GM18861 (cell line): ENCODE measurements around the gene DKK3.
A peak's percentile ranks its signal among the peaks of the same experiment; 100 is the strongest.
"Not testable (repeated sequence)": the region's sequence is repeated elsewhere in the genome, so short reads cannot be mapped to it uniquely, and the experiment has no call there.

ENCODE experiments used
- ATAC-seq: cut with Tn5 transposase; IDR thresholded peaks from one replicate; pipeline ENCODE4 v1.9.1; 2021; ENCODE audit not compliant: unreplicated experiment

DKK3 gene

DNA sequence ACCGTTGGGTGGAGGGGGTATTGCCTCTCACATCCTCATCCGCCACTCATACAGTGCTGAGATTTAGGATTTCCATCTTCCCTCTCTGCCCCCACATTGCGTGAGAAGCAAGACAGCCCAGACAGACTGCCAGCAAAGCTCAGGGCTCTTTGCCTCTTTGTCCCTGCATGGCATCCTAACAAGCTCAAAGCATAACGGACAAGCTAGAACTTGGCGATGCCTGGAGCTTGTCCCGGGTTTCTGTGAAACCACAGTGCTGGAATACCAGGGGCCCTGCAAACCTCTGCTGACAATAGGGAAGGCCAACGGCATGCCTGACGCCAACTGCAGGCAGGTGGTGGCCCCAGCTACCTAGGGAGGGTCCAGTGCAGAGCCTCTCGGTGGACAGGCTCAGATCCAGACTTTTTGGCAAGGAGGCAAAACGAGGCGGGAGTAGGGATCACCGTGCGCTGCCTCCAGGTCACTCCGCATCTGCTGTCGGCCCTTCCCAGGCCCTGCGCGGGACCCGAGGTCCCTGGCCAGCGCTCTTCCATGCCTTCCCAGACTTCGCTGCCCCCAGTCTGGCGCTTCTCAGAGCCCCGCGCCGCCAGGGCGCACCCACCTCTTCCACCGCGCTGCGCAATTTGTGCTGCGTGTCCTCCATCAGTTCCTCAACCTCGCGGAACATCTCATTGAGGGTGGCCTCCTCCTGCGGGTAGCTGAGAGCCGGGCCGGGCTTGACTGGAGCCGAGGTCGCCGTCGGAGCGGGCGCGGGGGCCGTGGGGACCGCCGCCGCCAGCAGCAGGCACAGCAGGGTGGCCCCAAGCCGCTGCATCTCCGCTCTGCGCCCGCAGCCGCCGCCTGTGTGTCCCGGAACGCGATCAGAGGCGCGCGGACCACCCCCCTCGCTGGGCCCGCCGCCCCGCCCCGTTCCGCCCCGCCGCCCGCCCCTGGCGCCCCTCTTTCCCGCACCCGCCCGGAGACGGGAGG, at the start of gene DKK3:
Gene DKK3, minus strand, starts transcription at position 858 of the 969 bp plus-strand sequence. Its CDS starts 44 bp downstream, at position 814.
- no peak for ATAC-seq

- ATAC-seq, result no peak
Measured at GRCh38 chr11:12057299-12057980, 49.0 kb upstream of the DKK3 start.

- no peak for ATAC-seq
Measured at GRCh38 chr11:12056119-12056518, 47.7 kb upstream of the DKK3 start.

DNA sequence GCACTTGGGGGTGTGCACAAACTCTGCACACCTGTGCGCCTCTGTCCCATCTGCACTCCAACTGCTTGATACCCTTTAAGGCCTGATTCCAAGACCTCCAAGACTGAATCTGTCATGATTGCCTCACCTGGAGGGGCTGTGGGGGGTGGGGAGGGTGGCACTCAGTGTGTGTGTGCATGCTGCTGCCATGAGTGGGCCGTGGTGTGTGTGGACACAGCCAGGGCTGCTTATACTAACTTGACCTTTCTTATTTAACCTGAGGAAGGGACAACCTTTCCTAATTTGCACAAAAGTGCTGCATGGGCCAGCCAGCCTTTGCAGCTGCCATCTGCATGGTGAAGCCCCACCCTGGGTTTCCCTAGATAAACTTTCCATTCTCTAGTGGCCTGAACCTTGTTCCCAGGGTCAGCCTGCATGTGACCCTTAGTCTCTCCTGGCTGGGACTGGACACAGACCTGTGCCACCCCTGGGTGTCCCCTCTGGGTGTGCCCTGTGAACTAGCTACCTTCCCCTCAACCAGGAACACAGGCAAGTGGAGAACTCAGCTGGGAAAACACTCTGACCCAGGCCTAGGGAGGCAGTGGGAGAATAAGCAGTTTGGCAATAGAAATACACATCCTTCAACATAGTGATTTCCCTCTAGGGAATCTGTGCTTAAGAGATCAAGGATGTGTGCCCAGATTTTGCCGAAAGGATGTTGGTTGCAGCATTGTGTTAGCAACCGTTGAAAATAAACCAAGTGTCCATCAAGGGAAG, 45.4 kb upstream of the DKK3 start:
- ATAC-seq, result no peak

- ATAC-seq, result no peak
Measured at GRCh38 chr11:12052676-12053605, 44.5 kb upstream of the DKK3 start.

DNA sequence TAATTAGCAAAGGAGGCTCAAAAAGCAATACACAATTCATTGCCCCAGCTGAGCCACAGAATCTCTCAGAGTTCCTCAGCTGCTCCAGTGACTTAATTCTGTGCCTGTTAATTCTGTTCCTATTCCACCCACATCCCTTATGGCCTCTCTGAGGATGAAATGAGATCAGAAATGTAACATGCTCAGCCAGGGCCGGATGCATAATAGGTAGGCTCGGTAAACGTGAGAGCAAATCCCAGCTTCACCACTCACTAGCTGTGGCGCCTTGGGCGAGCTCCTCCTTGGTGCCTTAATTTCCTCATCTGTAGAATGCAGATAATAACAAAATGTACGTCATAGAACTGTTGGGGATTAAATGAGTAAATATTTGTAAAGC, 42.8 kb upstream of the DKK3 start:
- ATAC-seq, result no peak

DNA sequence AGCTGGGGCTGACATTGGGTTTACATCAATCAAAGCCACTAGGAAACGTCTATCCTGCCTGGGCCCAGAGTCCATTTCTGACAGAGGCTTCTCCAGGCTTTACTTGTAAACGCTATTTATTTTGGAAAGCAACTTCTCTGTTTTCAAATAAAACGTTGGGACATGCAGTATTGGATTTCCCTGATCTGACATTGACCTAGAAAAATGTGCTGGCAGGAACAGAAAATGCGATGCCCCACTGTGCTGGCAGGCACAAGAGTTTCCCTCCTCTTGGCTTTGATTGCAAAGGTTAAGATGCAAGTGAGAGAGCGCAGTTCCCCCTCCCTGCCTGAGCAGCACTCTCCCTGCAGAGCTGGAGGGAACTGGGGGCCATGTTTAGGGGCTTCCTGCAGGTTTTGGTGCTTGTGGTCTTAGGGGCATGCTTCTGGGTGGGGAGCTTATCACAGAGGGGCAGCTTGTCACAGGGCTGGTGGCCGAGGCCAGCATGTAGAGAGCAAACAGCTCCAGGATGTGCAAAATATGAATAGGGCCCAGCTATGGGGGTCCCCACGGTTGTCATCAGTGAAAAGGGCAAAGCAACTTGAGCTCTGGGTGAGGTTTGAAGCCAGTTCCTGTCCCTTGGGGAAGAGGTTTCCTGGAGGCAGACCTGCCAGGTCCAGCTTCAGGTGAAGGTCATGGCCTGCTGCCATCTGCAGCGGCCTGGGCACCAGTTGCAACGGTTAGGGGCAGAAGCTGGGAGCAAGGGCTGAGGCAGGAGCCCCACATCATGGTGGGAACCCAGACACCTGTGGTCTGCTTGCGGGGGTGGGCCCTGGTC, 42.3 kb upstream of the DKK3 start:
- no peak for ATAC-seq

DNA sequence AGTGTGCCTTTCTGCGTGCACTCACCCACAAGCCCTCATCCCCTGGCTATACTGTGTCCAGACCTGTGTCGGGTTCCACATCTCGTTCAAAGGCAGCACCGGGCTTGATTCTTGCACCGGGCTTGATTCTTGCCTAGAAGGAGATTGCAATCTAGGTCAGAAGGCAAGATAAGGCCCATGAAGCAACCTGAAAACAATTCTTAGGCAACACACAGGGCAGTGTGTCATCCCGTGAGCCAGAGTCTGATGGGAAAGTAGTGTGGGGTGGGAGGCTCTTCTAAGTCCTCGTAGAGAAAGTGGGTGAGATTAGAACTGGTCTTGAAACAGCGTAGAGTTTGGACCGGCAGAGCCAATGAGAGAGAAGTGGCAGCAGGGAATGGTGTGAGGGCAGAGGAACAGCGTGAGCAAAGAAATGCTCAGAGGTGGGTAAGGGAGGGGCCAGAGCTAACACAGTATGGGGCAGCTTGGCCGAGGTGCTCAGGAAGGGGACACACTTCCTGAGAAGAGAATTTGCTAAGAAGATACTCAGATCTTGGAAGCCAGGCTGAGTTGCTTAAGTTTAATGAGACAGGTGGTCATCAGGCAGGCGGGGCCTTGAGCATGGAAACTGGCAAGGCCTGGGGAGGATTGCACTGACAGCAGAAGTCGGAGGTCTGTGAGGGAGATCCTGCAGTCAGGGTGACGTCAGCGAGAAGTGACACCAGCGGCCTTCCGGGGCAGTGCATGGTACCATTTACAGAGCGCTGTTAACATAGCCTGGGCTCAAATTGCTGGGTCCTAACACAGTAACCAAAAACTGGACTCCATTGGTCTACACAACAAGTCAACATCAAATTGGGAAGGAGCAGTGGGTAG, 40.7 kb upstream of the DKK3 start:
- ATAC-seq, result no peak

GRCh38 chr11:12046636-12047236, 38.3 kb upstream of the DKK3 start:
- ATAC-seq, result no peak

DNA sequence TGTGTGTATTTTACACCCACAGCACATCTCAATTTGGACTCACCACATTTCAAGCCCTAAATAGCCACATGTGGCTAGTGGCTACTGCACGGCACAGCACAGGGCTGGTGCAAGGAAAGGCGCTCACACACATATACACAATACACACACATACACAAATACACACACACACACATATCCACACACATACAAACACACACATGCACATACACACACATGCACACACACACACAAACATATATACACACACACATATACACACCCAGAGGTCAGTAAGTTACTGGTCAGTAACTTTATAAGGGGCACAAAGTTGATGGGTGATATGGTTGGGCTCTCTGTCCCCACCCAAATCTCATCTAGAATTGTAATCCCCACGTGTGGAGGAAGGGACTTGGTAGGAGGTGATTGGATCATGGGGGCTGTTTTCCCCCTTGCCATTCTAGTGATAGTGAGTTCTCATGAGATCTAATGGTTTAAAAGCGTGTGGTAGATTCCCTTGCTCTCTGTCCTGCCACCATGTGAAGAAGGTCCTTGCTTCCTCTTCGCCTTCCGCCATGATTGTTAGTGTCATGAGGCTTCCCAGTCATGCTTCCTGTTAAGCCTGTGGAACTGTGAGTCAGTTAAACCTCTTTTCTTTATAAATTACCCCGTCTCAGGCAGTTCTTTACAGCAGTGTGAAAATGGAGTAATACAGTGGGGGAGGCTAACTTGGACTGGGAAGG, 37.6 kb upstream of the DKK3 start:
- no peak for ATAC-seq

- ATAC-seq, result no peak
Measured at GRCh38 chr11:12044799-12045198, 36.4 kb upstream of the DKK3 start.

- peak; percentile 55 for ATAC-seq
Measured at GRCh38 chr11:12043959-12044791, 35.7 kb upstream of the DKK3 start.

DNA sequence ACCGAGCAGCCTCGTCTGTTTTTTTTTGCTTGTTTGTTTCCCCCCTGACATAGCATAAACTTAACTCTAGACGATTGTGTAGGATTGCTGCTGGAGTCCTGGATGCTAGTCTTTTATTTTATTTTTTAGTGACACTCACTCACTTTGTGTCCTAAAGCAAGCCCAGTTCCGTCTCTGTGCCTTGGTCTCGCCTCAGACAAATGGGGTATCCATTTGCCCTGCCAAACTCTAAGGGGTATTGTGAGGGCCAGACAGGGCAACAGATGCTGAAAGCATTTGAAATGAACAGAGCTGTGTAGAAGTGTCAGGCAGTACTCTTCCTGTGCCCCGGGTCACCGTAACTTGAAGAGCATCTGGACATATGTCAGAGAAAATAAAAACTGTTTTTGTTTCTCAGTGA, 34.8 kb upstream of the DKK3 start:
- ATAC-seq, result no peak

DNA sequence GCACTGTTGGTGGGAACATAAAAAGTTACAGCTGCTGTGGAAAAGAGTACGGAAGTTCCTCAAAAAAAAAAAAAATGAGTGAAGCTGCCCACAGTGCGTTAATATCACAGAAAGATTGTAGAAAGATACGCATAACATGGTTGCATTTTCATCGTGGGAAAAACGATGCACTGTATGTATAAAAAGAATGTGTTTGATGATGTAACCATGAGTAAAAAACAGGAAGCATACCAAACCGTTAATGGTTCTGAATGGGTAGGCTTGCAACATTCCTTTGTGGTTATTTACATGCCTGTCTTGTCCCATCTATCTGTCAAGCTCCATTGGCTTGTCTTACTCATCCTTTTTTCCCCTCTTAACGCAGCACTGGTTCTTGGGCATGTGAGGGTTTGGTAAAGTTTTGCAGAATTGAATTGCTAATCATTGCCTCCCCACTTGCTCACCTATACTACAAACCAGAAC, 33.8 kb upstream of the DKK3 start:
- no peak for ATAC-seq

DNA sequence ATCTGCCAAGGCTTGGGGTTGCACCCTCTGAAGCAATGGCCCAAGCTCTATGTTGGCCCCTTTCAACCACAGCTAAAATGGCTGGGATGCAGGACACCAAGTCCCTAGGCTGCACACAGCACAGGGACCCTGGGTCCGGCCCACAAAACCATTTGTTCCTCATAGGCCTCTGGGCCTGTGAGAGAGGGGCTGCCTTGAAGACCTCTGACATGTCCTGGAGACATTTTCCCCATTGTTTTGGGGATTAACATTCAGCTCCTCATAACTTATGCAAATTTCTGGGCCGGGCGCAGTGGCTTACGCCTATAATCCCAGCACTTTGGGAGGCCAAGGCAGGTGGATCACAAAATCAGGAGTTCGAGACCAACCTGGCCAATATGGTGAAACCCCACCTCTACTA, 32.3 kb upstream of the DKK3 start:
- ATAC-seq, result not testable (repeated sequence)

DNA sequence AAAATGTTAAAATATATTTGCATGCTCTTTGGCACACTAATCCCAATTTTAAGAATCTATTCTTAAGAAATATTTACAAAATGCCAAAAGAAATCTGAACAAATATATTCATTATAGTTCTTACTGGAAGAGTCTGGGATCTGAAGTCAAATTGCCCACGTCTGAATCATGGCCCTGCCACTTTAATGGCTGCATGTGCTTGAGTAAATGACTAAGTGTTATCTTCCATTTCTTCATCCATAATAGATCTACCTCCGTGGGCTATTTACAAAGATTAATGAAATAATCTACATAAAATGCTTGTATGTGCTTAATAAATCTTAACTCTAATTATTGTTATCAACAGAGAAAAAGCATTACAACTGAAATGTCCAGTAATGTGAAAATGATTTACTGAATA, 24.5 kb upstream of the DKK3 start:
- no peak for ATAC-seq
